Skin of body (tissue), 2 donors: ENCODE measurements around the gene ZDHHC11. TPM values are rescaled to one million over a fixed set of nuclear protein-coding genes. Genes with fewer than 3 reads are reported as not detected.
"Not testable (repeated sequence)": the region's sequence is repeated elsewhere in the genome, so short reads cannot be mapped to it uniquely, and the experiment has no call there.

Experiments used
- DNase-seq: peaks from one replicate; lab custom pipeline; 2025; lab: John Stamatoyannopoulos, UW
- total RNA-seq: library from RNA; depleted of rRNA; stranded (reverse); fragments of >200 nt; gene quantifications from one replicate; pipeline ENCODE4 v1.2.3, GENCODE V29; 2014

ZDHHC11 gene
- total RNA-seq, 1 donor from 2014 or later = 4.1 TPM

DNA sequence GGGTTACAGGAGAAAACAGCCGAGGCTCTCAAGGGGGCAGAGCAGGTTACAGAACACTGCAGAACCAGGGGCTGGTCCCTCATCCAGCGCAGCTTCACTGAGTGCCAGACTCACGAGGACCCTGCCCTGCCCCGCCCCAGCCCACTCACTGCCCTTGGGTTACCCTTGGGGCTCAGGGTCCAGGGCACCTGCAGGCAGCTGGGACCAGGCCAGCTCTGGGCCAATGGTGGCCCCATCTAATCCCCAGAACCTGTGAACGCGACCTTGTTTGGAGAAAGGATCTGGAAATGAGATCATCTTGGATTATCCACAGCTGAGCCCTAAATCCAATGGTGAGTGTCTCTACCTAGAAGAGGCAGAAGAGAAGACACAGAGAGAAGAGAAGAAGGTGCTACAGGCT, 72.4 kb downstream of the ZDHHC11 start:
- DNase-seq = not testable (repeated sequence)

DNA sequence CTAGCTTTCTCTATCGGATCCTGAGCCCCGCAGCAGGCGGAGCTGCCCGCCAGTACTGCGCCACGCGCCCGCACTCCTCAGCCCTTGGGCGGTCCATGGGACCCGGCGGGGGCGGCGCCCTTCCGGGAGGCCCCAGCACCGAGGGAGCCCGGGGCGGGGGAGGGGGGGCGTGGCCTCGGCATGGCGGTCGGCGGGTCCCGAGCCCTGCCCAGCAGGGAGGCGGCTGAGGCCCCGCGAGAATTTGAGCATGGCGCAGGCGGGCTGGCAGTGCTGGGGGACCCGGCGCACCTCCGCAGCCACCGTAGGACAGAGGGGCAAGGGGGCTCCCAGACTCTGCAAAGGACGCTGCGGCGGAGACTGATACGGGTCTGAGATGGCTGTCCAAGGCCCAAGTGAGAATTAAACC, 73.0 kb downstream of the ZDHHC11 start:
- DNase-seq = no peak

DNA sequence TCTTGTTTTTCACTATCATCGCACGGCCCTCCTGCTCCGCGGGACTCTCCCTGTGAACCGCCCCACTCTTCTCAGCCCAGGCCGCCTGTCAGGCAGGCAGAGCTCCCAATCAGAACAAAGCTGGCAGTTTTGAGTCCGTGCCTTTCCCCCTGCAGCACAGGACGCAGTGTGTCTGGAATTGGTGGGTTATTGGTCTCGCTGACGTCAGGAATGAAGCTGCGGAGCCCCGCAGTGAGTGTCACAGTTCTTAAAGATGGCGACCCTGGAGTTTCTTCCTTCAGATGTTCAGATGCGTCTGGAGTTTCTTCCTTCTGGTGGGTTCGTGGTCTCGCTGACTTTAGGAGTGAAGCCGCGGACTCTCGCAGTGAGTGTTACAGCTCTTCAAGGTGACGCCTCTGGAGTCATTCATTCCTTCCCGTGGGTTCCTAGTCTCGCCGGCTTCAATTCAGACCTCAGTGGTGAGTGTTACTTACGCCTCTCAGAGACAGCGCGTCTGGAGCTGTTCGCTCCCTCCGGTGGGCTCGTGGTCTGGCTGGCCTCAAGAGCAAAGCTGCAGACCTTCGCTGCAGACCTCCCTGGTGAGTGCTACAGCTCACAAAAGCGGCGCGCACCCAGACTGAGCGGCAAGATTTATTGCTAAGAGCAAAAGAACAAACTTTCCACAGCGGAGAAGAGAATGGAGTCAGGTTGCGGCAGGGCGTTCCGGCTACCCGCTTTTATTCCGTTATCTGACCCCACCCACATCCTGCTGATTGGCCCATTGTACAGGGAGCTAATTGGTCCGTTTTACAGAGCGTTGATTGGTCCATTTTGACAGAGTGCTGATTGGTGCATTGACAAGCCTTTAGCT, 73.7 kb downstream of the ZDHHC11 start:
- no peak for DNase-seq

GRCh38 chr5:775961-776861, 74.6 kb downstream of the ZDHHC11 start:
- no peak for DNase-seq

DNA sequence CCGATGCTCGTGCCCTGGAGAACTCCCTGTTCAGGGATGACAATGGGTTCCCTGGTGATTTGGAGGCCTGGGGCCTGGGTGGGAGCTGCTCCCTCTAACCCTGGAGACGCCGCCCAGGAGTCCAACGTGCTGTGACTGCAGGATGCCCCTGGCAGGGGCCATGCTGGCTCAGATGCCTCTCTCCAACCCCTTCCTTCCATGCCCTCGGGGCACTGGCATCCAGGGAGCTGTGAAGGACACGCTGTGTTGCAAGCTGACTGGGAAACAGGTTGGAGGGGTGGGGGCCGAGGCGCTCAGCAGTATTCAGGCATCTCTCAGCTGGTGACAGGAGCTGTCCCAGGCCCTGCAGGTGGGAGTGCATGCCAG, 75.2 kb downstream of the ZDHHC11 start:
- DNase-seq = not testable (repeated sequence)

DNA sequence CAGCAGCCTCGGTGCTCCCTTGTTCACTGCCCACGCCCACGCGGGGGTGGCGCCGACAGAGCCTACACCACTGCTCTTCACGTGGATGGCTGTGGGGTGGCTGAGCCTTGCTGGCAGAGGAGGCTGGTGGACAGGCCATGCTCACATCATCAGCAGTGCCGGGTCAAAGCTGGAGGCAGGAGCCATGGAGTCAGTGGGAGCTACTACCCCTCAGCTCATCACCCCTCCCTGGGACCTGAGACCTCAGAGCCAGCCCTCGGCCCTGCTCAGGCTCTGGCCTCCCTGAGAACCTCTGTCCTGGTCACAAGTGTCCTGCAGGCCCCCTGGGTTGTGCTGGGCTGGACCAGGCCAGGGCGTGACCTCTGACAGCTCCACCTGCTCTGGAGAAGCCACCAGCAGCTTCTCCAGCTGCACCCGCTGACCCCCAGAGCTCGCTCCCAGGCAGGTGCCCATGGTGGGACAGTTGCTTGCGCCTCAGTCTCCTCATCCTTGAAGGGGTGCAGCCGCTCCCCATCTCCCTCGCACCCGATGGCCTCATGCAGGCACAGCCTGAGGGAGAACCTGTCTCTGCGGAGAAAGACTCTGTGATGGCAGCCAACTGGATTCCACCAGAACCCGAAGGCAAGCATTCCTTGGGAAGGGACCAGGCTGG, 75.8 kb downstream of the ZDHHC11 start:
- not testable (repeated sequence) for DNase-seq

DNA sequence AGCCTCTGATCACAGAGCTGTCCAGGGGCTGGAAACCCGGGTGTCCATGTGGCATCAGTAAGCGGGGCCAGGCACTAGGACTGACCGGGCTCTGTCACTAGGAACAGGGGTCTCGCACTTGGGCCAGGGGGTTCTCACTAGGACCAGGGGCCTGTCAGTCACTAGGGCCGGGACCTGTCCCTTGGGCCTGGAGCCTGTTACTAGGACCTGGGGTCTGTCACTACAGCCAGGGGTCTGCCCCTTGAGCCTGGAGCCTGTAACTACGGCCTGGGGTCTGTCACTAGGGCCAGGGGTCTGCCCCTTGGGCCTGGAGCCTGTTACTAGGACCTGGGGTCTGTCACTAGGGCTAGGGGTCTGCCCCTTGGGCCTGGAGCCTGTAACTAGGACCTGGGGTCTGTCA, 76.5 kb downstream of the ZDHHC11 start:
- not testable (repeated sequence) for DNase-seq

GRCh38 chr5:773517-774264, 77.1 kb downstream of the ZDHHC11 start:
- DNase-seq = no peak

- not testable (repeated sequence) for DNase-seq
These were observed 77.9 kb downstream of the ZDHHC11 start for GRCh38 chr5:772931-773330.

- DNase-seq = not testable (repeated sequence)
These were observed 78.3 kb downstream of the ZDHHC11 start for GRCh38 chr5:772547-772890.

DNA sequence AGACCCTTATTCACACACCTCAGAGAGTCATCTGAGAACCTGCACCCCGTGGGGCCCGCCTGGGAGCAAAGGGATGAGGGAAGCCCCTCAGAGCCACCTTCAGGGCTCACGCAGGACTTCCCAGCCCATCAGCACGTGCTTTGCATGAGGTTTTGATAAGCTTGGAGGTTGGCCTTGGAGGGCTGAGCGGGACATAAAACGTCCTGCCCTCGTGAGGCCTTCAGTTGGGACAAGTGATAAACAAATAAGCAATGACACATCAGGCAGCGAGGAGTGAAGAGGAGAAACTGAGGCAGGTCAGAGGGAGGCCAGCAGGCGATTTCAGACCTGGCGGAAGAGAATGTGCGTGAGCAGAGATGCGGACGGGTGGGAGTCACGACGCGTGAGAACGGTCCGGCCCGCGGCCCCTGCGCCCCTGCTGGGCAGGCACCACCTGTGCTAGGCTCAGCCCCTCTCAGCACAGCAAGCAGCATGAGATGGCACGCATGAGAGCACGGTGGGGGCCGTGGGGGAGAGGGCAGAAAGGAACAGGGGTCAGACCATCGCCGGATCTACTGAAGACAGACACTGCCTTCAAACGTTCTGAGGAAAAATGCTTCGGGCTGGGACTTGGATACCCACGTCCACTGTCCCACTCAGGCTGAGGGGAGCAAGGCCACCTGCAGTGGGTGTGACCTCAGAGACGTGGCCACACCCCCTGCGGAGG, 78.8 kb downstream of the ZDHHC11 start:
- not testable (repeated sequence) for DNase-seq

- DNase-seq = not testable (repeated sequence)
These were observed 79.6 kb downstream of the ZDHHC11 start for GRCh38 chr5:771087-771781.

DNA sequence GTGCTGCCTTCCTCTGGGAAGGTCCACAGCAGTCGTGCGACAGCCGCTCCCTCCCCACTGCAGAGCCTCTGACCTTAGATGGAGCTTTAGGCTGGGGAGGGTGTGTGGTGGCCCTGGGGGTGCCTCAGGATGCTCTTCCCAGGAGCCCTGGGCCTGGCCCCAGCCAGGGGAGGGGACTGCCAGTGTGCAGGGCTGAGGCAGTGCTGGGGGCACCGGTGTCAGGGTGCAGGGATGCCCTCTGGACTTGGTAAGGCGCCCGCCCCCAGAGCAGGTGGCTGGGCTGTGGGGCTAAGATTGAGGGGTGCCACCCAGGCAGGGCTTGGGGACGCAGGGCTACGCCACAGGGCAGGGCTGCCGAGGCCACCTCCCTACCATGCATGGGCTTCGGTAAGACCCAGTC, 80.2 kb downstream of the ZDHHC11 start:
- not testable (repeated sequence) for DNase-seq

DNA sequence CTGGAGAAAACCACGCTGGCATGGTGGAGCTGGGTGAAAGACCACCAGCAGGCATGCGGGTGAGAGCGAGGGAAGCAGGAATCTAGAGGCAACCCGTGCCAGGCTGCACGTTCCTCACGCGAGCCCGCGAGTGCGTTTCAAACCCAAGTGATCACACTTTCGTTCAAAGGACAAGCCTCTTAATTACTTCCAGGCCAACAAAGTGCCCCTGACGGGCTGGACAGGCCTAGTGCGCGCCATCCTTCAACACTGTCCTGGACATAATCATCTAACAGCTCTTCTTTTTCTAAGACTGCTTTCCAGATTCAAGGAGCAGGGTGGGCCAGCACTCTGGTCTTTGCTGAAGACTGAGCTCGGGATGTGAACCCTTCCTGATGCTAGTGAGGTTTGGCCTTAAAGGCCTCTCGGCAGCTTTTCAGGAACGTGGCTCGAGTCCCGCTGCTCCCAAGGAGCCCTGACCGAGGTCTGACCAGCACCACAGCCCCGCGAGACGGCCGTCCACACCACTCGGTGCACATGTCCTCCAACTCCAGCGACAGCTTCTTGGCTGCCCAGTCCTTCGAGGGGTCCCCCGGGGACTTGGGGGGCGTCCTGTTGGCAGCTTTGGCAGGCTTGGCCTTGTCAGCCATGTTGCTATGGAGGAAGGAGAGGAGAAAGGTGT, 81.2 kb downstream of the ZDHHC11 start:
- DNase-seq = not testable (repeated sequence)

DNA sequence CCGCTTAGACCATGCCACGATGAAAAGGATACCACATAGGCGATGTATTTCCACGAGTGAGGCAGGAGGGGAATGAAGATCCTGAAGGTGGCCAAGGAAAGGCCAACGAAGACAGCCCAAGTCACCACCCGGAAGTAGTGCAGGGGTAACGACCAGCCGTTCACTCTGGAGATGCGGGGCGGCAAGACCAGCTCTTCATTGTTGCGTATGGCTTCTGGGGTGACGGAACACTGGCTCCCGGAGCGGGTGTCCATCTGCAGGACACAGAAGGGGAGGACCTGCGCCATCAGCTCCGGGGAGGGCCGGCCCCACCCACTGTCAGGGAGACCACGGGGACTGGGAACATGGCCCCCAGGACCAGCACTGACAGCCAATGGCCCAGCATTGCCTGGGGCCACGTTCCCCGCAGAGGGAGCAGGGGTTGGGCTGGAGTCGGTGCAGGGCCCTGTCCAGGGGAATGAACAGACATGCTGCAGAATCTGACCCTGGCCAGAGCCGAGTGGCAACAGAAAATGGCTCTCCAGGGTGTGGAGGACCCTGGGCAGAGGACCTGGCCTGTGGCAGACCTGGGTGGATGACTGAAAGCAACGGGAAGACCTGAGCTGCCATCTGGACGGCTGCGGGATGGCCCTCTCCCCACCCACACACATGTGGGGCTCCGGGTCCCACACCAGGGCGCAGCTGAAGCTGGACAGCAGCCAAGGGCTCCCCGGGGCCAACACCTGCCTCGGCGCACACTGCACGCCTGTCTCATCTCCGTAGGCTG, 83.9 kb downstream of the ZDHHC11 start:
- DNase-seq = no peak

GRCh38 chr5:765948-766631, 84.7 kb downstream of the ZDHHC11 start:
- DNase-seq = no peak

DNA sequence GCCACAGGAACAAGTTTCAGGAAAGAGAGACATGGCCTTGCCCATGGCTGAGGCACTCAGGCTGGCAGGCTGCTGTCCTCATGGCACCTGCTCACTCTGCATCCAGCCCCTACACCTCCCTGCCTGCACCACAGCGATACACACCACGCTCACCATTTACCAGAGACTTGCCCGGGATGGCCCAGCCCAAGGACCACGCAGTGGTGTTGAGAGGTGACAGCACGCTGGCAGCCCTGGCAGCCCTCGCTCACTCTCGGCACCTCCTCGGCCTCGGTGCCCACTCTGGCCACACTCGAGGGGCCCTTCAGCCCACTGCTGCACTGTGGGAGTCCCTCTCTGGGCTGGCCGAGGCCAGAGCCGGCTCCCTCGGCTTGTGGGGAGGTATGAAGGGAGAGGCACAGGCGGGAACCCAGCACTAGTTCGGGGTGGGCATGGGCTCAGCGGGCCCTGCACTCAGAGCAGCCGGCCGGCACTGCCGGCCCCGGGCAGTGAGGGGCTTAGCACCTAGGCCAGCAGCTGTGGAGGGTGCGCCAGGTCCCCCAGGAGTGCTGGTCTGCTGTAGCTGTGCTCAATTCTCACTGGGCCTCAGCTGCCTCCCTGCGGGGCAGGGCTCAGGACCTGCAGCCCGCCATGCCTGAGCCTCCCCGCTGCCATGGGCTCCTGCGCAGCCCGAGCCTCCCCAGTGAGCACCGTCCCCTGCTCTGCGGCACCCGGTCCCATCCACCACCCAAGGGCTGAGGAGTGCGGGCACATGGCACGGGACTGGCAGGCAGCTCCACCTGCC, 86.6 kb downstream of the ZDHHC11 start:
- no peak for DNase-seq
